IPS-18a (cell line): ENCODE results near the gene CYP1B1.
"Not testable (repeated sequence)": the region's sequence is repeated elsewhere in the genome, so short reads cannot be mapped to it uniquely, and the experiment has no call there.

Experiments used
- H3K27ac ChIP-seq: one replicate; pipeline ENCODE4 v1.5.1; 2013; ENCODE audit warnings: low read length
- H3K27me3 ChIP-seq: one replicate; pipeline ENCODE4 v1.6.1; 2013; ENCODE audit warnings: mild to moderate bottlenecking, low read length; ENCODE audit not compliant: control insufficient read depth, insufficient read depth
- H3K36me3 ChIP-seq: one replicate; pipeline ENCODE4 v1.6.1; 2013; ENCODE audit warnings: low read depth, low read length; ENCODE audit not compliant: control insufficient read depth
- H3K4me1 ChIP-seq: one replicate; pipeline ENCODE4 v1.6.1; 2013; ENCODE audit warnings: low read depth, low read length; ENCODE audit not compliant: control insufficient read depth
- H3K4me3 ChIP-seq: one replicate; pipeline ENCODE4 v1.5.1; 2013; ENCODE audit warnings: low read length
- H3K9ac ChIP-seq: one replicate; pipeline ENCODE4 v1.6.1; 2013; ENCODE audit warnings: mild to moderate bottlenecking, low read length, moderate library complexity
- H3K9me3 ChIP-seq: one replicate; pipeline ENCODE4 v1.6.1; 2013; ENCODE audit warnings: low read depth, low read length; ENCODE audit not compliant: control insufficient read depth

CYP1B1 gene

GRCh38 chr2:38097988-38098385 lies 22.0 kb upstream of the CYP1B1 start:
- H3K9ac ChIP-seq = no peak overlapping the region
- peak overlapping the region; percentile 58 for H3K4me3 ChIP-seq
- H3K27ac ChIP-seq = no peak overlapping the region
- H3K4me1 ChIP-seq = peaks cover 52% of the 10 kb centered on the region
- H3K9me3 ChIP-seq = no peaks in the 10 kb centered on the region
- H3K36me3 ChIP-seq = no peaks in the 10 kb centered on the region
- H3K27me3 ChIP-seq = peaks cover 52% of the 10 kb centered on the region

GRCh38 chr2:38097258-38097987 lies 21.5 kb upstream of the CYP1B1 start:
- Histone ChIP-seq H3K4me1 (peaks cover 56% of the 10 kb centered on the region), H3K9me3 (no peaks in the 10 kb centered on the region), H3K27me3 (peaks cover 52% of the 10 kb centered on the region), H3K4me3 (peak overlapping the region; percentile 58), H3K36me3 (no peaks in the 10 kb centered on the region), H3K27ac (no peak overlapping the region), H3K9ac (no peak overlapping the region)

GRCh38 chr2:38095996-38096861 lies 20.3 kb upstream of the CYP1B1 start:
- peaks cover 52% of the 10 kb centered on the region for H3K27me3 ChIP-seq
- H3K27ac ChIP-seq = no peak overlapping the region

GRCh38 chr2:38095079-38095995 lies 19.4 kb upstream of the CYP1B1 start:
- H3K27ac ChIP-seq = no peak overlapping the region
- H3K9me3 ChIP-seq = no peaks in the 10 kb centered on the region
- peaks cover 57% of the 10 kb centered on the region for H3K4me1 ChIP-seq
- H3K9ac ChIP-seq = no peak overlapping the region
- no peak overlapping the region for H3K4me3 ChIP-seq
- H3K36me3 ChIP-seq = no peaks in the 10 kb centered on the region
- peaks cover 47% of the 10 kb centered on the region for H3K27me3 ChIP-seq

More at GRCh38 chr2:38095996-38096861, 20.3 kb upstream of the CYP1B1 start:
- peaks cover 62% of the 10 kb centered on the region for H3K4me1 ChIP-seq
- no peak overlapping the region for H3K4me3 ChIP-seq
- H3K9ac ChIP-seq = no peak overlapping the region
- no peaks in the 10 kb centered on the region for H3K36me3 ChIP-seq
- H3K9me3 ChIP-seq = no peaks in the 10 kb centered on the region

- H3K9ac ChIP-seq = no peak overlapping the region
- H3K27me3 ChIP-seq = peaks cover 39% of the 10 kb centered on the region
- H3K36me3 ChIP-seq = no peaks in the 10 kb centered on the region
- no peak overlapping the region for H3K27ac ChIP-seq
- no peaks in the 10 kb centered on the region for H3K9me3 ChIP-seq
- H3K4me1 ChIP-seq = peaks cover 43% of the 10 kb centered on the region
- no peak overlapping the region for H3K4me3 ChIP-seq
These were observed 17.7 kb upstream of the CYP1B1 start for GRCh38 chr2:38093527-38094165.

- H3K36me3 ChIP-seq = no peaks in the 10 kb centered on the region
- H3K9me3 ChIP-seq = no peaks in the 10 kb centered on the region
- H3K27ac ChIP-seq = no peak overlapping the region
- H3K9ac ChIP-seq = no peak overlapping the region
- H3K4me3 ChIP-seq = no peak overlapping the region
- peaks cover 26% of the 10 kb centered on the region for H3K27me3 ChIP-seq
- H3K4me1 ChIP-seq = peaks cover 31% of the 10 kb centered on the region
These were observed 16.4 kb upstream of the CYP1B1 start for GRCh38 chr2:38092196-38092902.

- no peak overlapping the region for H3K9ac ChIP-seq
These were observed 15.8 kb upstream of the CYP1B1 start for GRCh38 chr2:38091760-38092159.

GRCh38 chr2:38090928-38091327 lies 15.0 kb upstream of the CYP1B1 start:
- Histone ChIP-seq H3K4me3 (no peak overlapping the region), H3K9ac (no peak overlapping the region), H3K36me3 (no peaks in the 10 kb centered on the region), H3K4me1 (peaks cover 23% of the 10 kb centered on the region), H3K27me3 (peaks cover 12% of the 10 kb centered on the region), H3K27ac (no peak overlapping the region), H3K9me3 (no peaks in the 10 kb centered on the region)

More at GRCh38 chr2:38091760-38092159, 15.8 kb upstream of the CYP1B1 start:
- no peaks in the 10 kb centered on the region for H3K36me3 ChIP-seq
- H3K4me1 ChIP-seq = peaks cover 26% of the 10 kb centered on the region
- peaks cover 20% of the 10 kb centered on the region for H3K27me3 ChIP-seq
- no peak overlapping the region for H3K4me3 ChIP-seq
- no peaks in the 10 kb centered on the region for H3K9me3 ChIP-seq
- no peak overlapping the region for H3K27ac ChIP-seq

GRCh38 chr2:38090212-38090611 lies 14.3 kb upstream of the CYP1B1 start:
- not testable (repeated sequence) for H3K9ac ChIP-seq, H3K27me3 ChIP-seq, H3K9me3 ChIP-seq, H3K27ac ChIP-seq, H3K4me3 ChIP-seq, H3K36me3 ChIP-seq
- peaks cover 16% of the 10 kb centered on the region for H3K4me1 ChIP-seq

- not testable (repeated sequence) for H3K9me3 ChIP-seq, H3K27me3 ChIP-seq, H3K27ac ChIP-seq, H3K4me3 ChIP-seq, H3K36me3 ChIP-seq, H3K9ac ChIP-seq, H3K4me1 ChIP-seq
These were observed 10.2 kb upstream of the CYP1B1 start for GRCh38 chr2:38085998-38086698.
